ENCODE data around the gene PLBD1.

PLBD1 gene

GRCh38 chr12:14557966-14558365, 9.7 kb downstream of the PLBD1 start:
- ATAC-seq (replicated peaks) (no peak), DNase-seq (no peak)
- H3K4me3 Mint-ChIP-seq, result no peak overlapping the region
- H3K27me3 Mint-ChIP-seq, result no peaks in the 10 kb centered on the region
- no peaks in the 10 kb centered on the region for H3K36me3 Mint-ChIP-seq
- H3K9me3 Mint-ChIP-seq, result peaks cover 0 to 3% of the 10 kb centered on the region in 2 donors
- H3K4me1 Mint-ChIP-seq, result peaks cover 10 to 16% of the 10 kb centered on the region in 2 donors
- H3K27ac Mint-ChIP-seq, result no peak overlapping the region

- ATAC-seq (replicated peaks), result no peak
- no peaks in the 10 kb centered on the region for H3K36me3 Mint-ChIP-seq
- no peak overlapping the region for H3K4me3 Mint-ChIP-seq
- no peak for DNase-seq
- peaks cover 4 to 8% of the 10 kb centered on the region in 2 donors for H3K27me3 Mint-ChIP-seq
- H3K4me1 Mint-ChIP-seq, result peaks cover 6 to 10% of the 10 kb centered on the region in 2 donors
- peaks cover 0 to 3% of the 10 kb centered on the region in 2 donors for H3K9me3 Mint-ChIP-seq
- H3K27ac Mint-ChIP-seq, result no peak overlapping the region
These were observed 13.2 kb downstream of the PLBD1 start for GRCh38 chr12:14554281-14555007.

- ATAC-seq (replicated peaks), result no peak
- Mint-ChIP-seq H3K4me1 (no peaks in the 10 kb centered on the region), H3K27me3 (peaks cover 9 to 14% of the 10 kb centered on the region in 2 donors), H3K27ac (no peak overlapping the region), H3K4me3 (no peak overlapping the region), H3K9me3 (no peaks in the 10 kb centered on the region), H3K36me3 (no peaks in the 10 kb centered on the region)
- no peak for DNase-seq
These were observed 19.1 kb downstream of the PLBD1 start for GRCh38 chr12:14548609-14549008.

GRCh38 chr12:14547571-14547970, 20.1 kb downstream of the PLBD1 start:
- Mint-ChIP-seq H3K36me3 (no peaks in the 10 kb centered on the region), H3K9me3 (no peaks in the 10 kb centered on the region), H3K4me3 (no peak overlapping the region), H3K4me1 (no peaks in the 10 kb centered on the region), H3K27ac (no peak overlapping the region), H3K27me3 (peaks cover 9 to 14% of the 10 kb centered on the region in 2 donors)
- no peak for ATAC-seq (replicated peaks)
- DNase-seq, result no peak

DNA sequence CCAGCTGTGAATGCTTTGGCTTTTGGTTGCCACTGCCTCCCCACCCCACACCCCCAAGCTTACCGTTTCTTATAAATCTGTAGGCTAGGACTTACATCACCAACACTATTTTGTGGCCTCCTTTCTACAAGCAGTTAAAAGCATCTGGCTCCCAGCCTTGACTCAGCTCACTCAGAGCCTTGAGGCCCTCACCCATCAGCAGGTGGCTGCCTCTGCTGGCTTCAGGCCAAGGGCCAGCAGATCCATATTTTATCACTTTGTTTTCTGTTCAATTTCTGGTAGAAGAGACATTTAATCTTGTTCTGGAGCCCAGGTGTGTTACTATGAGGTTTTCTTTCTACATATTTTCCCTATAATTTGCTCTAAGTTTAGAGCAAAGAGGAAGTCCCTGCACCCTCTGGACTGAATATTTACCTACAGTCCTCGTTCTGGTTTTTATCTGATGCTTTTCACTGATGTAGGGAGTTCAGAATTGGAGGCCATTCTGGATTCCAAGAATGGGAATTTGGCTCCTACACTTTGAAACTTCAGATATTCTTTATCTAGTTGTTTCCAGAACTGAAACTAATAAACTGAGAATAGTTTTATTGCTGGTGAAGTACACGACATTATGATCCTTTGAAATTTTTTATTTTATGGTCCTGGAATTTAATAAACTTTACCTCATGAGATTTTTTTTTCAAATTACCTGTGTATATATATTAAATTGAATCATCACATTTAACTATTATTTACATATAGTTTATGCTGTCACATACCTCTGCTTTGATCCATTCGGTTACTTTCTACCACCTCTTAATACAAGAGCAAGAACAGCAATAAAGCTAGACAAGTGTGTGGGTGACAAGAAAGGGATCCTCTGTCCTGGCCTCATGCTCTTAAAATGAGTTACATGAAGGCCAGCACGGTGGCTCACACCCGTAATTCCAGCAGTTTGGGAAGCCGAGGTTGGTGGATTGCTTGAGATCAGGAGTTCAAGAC, 22.2 kb downstream of the PLBD1 start:
- Mint-ChIP-seq H3K27me3 (peaks cover 9 to 14% of the 10 kb centered on the region in 2 donors), H3K9me3 (no peaks in the 10 kb centered on the region), H3K27ac (no peak overlapping the region), H3K4me3 (no peak overlapping the region), H3K4me1 (no peaks in the 10 kb centered on the region), H3K36me3 (no peaks in the 10 kb centered on the region)
- no peak for ATAC-seq (replicated peaks)
- DNase-seq, result no peak

- ATAC-seq (replicated peaks), result no peak
- H3K36me3 Mint-ChIP-seq, result no peaks in the 10 kb centered on the region
- no peaks in the 10 kb centered on the region for H3K4me1 Mint-ChIP-seq
- DNase-seq, result no peak
- H3K27ac Mint-ChIP-seq, result no peak overlapping the region
- H3K4me3 Mint-ChIP-seq, result no peak overlapping the region
- H3K9me3 Mint-ChIP-seq, result no peaks in the 10 kb centered on the region
- H3K27me3 Mint-ChIP-seq, result no peaks in the 10 kb centered on the region
These were observed 26.8 kb downstream of the PLBD1 start for GRCh38 chr12:14540801-14541462.

GRCh38 chr12:14537088-14537487, 30.6 kb downstream of the PLBD1 start:
- no peak overlapping the region for H3K4me3 Mint-ChIP-seq
- H3K9me3 Mint-ChIP-seq, result peaks cover 0 to 2% of the 10 kb centered on the region in 2 donors
- H3K4me1 Mint-ChIP-seq, result no peaks in the 10 kb centered on the region
- DNase-seq (no peak), ATAC-seq (replicated peaks) (no peak)
- no peaks in the 10 kb centered on the region for H3K27me3 Mint-ChIP-seq
- H3K36me3 Mint-ChIP-seq, result no peaks in the 10 kb centered on the region
- H3K27ac Mint-ChIP-seq, result no peak overlapping the region

- H3K27ac Mint-ChIP-seq, result no peak overlapping the region
- no peak for DNase-seq
- H3K36me3 Mint-ChIP-seq, result no peaks in the 10 kb centered on the region
- no peaks in the 10 kb centered on the region for H3K4me1 Mint-ChIP-seq
- no peak for ATAC-seq (replicated peaks)
- H3K27me3 Mint-ChIP-seq, result no peaks in the 10 kb centered on the region
- H3K9me3 Mint-ChIP-seq, result peaks cover 0 to 2% of the 10 kb centered on the region in 2 donors
- no peak overlapping the region for H3K4me3 Mint-ChIP-seq
These were observed 35.5 kb downstream of the PLBD1 start for GRCh38 chr12:14532152-14532551.

GRCh38 chr12:14525964-14526363, 41.7 kb downstream of the PLBD1 start:
- peaks cover 28 to 35% of the 10 kb centered on the region in 2 donors for H3K9me3 Mint-ChIP-seq
- H3K27me3 Mint-ChIP-seq, result peaks cover 0 to 7% of the 10 kb centered on the region in 2 donors
- no peak overlapping the region for H3K4me3 Mint-ChIP-seq
- no peak for ATAC-seq (replicated peaks)
- peaks cover 13 to 28% of the 10 kb centered on the region in 2 donors for H3K36me3 Mint-ChIP-seq
- H3K4me1 Mint-ChIP-seq, result no peaks in the 10 kb centered on the region
- H3K27ac Mint-ChIP-seq, result no peak overlapping the region
- no peak for DNase-seq

- Mint-ChIP-seq H3K4me1 (peaks cover 2 to 8% of the 10 kb centered on the region in 2 donors), H3K27me3 (peaks cover 0 to 7% of the 10 kb centered on the region in 2 donors), H3K4me3 (no peak overlapping the region), H3K27ac (no peak overlapping the region), H3K36me3 (peaks cover 20 to 39% of the 10 kb centered on the region in 2 donors), H3K9me3 (peaks cover 32 to 37% of the 10 kb centered on the region in 2 donors)
- no peak for ATAC-seq (replicated peaks)
- DNase-seq, result no peak
These were observed 45.9 kb downstream of the PLBD1 start for GRCh38 chr12:14521822-14522221.

DNA sequence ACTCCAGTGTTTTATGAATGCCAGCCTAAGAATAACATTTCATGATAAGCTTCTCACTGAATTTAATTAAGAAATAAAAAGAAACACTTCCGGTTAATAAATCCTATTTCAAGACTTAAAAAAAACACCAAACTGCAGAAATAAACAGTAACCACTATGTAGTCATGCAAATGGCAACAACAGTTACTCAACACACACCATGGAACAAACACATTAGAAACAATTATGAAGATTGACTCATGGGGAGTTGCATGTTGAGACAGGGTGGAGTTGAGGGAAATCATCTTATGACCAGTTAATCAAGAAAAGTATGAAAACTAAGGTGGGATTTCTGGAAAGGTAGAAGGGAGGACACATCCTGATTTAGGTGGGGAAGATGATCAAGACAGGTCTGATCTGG, 52.7 kb downstream of the PLBD1 start:
- H3K27ac Mint-ChIP-seq, result no peak overlapping the region
- H3K4me1 Mint-ChIP-seq, result peaks cover 4 to 8% of the 10 kb centered on the region in 2 donors
- H3K4me3 Mint-ChIP-seq, result no peak overlapping the region
- peaks cover 0 to 3% of the 10 kb centered on the region in 2 donors for H3K9me3 Mint-ChIP-seq
- ATAC-seq (replicated peaks) (no peak), DNase-seq (no peak)
- H3K36me3 Mint-ChIP-seq, result peaks cover 6 to 8% of the 10 kb centered on the region in 2 donors
- H3K27me3 Mint-ChIP-seq, result peaks cover 0 to 4% of the 10 kb centered on the region in 2 donors

- Mint-ChIP-seq H3K27ac (no peak overlapping the region), H3K9me3 (peaks cover 0 to 3% of the 10 kb centered on the region in 2 donors), H3K36me3 (peaks cover 3% of the 10 kb centered on the region in 2 donors), H3K4me1 (peaks cover 4% of the 10 kb centered on the region in 2 donors), H3K27me3 (peaks cover 0 to 4% of the 10 kb centered on the region in 2 donors), H3K4me3 (no peak overlapping the region)
- ATAC-seq (replicated peaks), result peak; percentile 50 to 56
- DNase-seq, result no peak
These were observed 53.4 kb downstream of the PLBD1 start for GRCh38 chr12:14514154-14514842.

- H3K27me3 Mint-ChIP-seq, result peaks cover 0 to 4% of the 10 kb centered on the region in 2 donors
- no peaks in the 10 kb centered on the region for H3K9me3 Mint-ChIP-seq
- DNase-seq, result no peak
- H3K4me3 Mint-ChIP-seq, result no peak overlapping the region
- H3K4me1 Mint-ChIP-seq, result peaks cover 0 to 2% of the 10 kb centered on the region in 2 donors
- ATAC-seq (replicated peaks), result peak; percentile 41 to 53
- H3K36me3 Mint-ChIP-seq, result peaks cover 3% of the 10 kb centered on the region in 2 donors
- H3K27ac Mint-ChIP-seq, result no peak overlapping the region
These were observed 57.1 kb downstream of the PLBD1 start for GRCh38 chr12:14510574-14510973.
